GM12892 (cell line): ENCODE measurements around the gene POTEF.
"Not testable (repeated sequence)": the region's sequence is repeated elsewhere in the genome, so short reads cannot be mapped to it uniquely, and the experiment has no call there.

Experiments
- POLR2A ChIP-seq: IDR thresholded peaks from 2 replicates; pipeline ENCODE4 v1.6.1; 2011; ENCODE audit warnings: low read depth, low read length, control low read depth
- POLR2AphosphoS5 ChIP-seq: IDR thresholded peaks from 2 replicates; pipeline ENCODE4 v1.6.1; 2011; ENCODE audit warnings: low read depth, low read length, control low read depth
- TAF1 ChIP-seq: IDR thresholded peaks from 2 replicates; pipeline ENCODE4 v1.6.1; 2011; ENCODE audit warnings: low read depth, mild to moderate bottlenecking, control low read depth, low read length, borderline replicate concordance

DNA sequence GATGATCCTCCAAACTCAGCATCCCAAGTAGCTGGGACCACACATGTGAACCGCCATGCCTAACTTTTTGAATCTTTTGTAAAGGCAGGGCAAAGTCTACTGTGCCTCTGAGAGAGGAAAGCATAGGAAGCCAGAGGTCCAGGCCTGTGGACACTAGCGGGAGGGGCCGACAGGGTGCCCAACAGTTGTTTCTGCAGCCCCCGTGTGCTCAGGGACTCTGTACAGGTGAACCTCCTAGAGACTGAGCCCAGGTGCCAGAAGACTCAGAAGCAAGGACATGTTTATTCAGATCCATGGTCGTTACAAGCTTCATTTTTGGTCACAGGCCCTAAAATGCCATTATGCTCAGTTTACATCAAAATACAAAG lies 22.1 kb upstream of the POTEF start:
- not testable (repeated sequence) for TF ChIP-seq TAF1, POLR2A, POLR2AphosphoS5
